H1 (cell line): ENCODE data around the gene ARRDC2. TPM values are rescaled to one million over a fixed set of nuclear protein-coding genes. Genes with fewer than 3 reads are reported as not detected.

ENCODE experiments used
- CTCF ChIA-PET: fragments of 300-600 bp; sonication (Branson Sonifier 250); formaldehyde crosslinking; loops from one replicate; lab custom pipeline; 2021; ENCODE audit not compliant: partially characterized antibody; lab: Charles Lee
- POLR2A ChIA-PET: fragments of 300-600 bp; sonication (Branson Sonifier 250); formaldehyde crosslinking; loops from one replicate; lab custom pipeline; 2021; ENCODE audit warnings: inconsistent platforms; ENCODE audit not compliant: partially characterized antibody; lab: Charles Lee
- DNase-seq, 2 experiments: peaks; one replicate each; pipeline versions ENCODE4 v3.0.0 to v3.0.0-alpha.2; 2010 to 2022; ENCODE audit warnings: low spot score in 2 of 2, low read depth in 1 of 2, mixed read lengths in 1 of 2
- FAIRE-seq: peaks from 2 replicates; lab custom pipeline; 2011; peaks lifted over from hg19 to GRCh38; lab: Jason Lieb, UNC
- H2AFZ ChIP-seq: 2 replicates; pipeline ENCODE4 v1.8.1; 2012; ENCODE audit warnings: low read length, inconsistent platforms
- H2AK5ac ChIP-seq: 2 replicates; pipeline ENCODE4 v1.6.1; 2013; ENCODE audit warnings: low read depth, low read length
- H2BK120ac ChIP-seq: replicated peaks from 2 replicates; pipeline ENCODE3; 2013; ENCODE audit warnings: low read depth, low read length, inconsistent platforms
- H2BK12ac ChIP-seq: 2 replicates; pipeline ENCODE4 v1.6.1; 2013; ENCODE audit warnings: low read depth, low read length
- H2BK15ac ChIP-seq: 2 replicates; pipeline ENCODE4 v1.6.1; 2013; ENCODE audit warnings: low read length
- H2BK20ac ChIP-seq: 2 replicates; pipeline ENCODE4 v1.6.1; 2013; ENCODE audit warnings: low read length
- H2BK5ac ChIP-seq: 2 replicates; pipeline ENCODE4 v1.6.1; 2013; ENCODE audit warnings: low read depth, low read length
- H3K14ac ChIP-seq: 2 replicates; pipeline ENCODE4 v1.6.1; 2013; ENCODE audit warnings: inconsistent platforms; ENCODE audit not compliant: insufficient read length
- H3K18ac ChIP-seq: 2 replicates; pipeline ENCODE4 v1.6.1; 2013; ENCODE audit warnings: low read length; ENCODE audit errors: extremely low read depth
- H3K23ac ChIP-seq: 2 replicates; pipeline ENCODE4 v1.6.1; 2013; ENCODE audit warnings: inconsistent platforms; ENCODE audit not compliant: insufficient read length
- H3K23me2 ChIP-seq: 2 replicates; pipeline ENCODE4 v1.6.1; 2013; ENCODE audit warnings: low read depth, low read length
- H3K27ac ChIP-seq: 2 replicates; pipeline ENCODE4 v1.6.1; 2011; ENCODE audit warnings: low read depth, low read length, inconsistent platforms
- H3K27me3 ChIP-seq, 4 experiments: replicated peaks in 1 of 4; 1 replicate in 1 of 4; 2 replicates in 3 of 4; pipeline versions ENCODE4 v1.6.1 to v1.8.1; 2011 to 2013; ENCODE audit warnings: low read length in 3 of 4, mild to moderate bottlenecking in 3 of 4, inconsistent platforms in 2 of 4, mixed read lengths in 2 of 4, moderate library complexity in 1 of 4; ENCODE audit not compliant: control insufficient read depth in 3 of 4, insufficient read depth in 3 of 4; ENCODE audit errors: extremely low read depth in 1 of 4
- H3K36me3 ChIP-seq, 4 experiments: 2 replicates each; pipeline versions ENCODE4 v1.6.1 to v1.8.1; 2011 to 2013; ENCODE audit warnings: mild to moderate bottlenecking in 4 of 4, low read length in 3 of 4, moderate library complexity in 2 of 4, control low read depth in 1 of 4, inconsistent platforms in 1 of 4; ENCODE audit not compliant: insufficient read depth in 4 of 4, control insufficient read depth in 2 of 4
- H3K4ac ChIP-seq: replicated peaks from 2 replicates; pipeline ENCODE3; 2013; ENCODE audit warnings: low read length, low read depth, mixed read lengths, inconsistent platforms; ENCODE audit not compliant: insufficient read length
- H3K4me1 ChIP-seq, 4 experiments: replicated peaks in 1 of 4; 1 replicate in 1 of 4; 2 replicates in 3 of 4; pipeline versions ENCODE4 v1.6.1 to v1.8.1; 2011 to 2013; ENCODE audit warnings: low read length in 3 of 4, inconsistent platforms in 2 of 4, mixed read lengths in 1 of 4; ENCODE audit not compliant: insufficient read depth in 4 of 4, control insufficient read depth in 3 of 4
- H3K4me2 ChIP-seq, 2 experiments: 2 replicates each; pipeline versions ENCODE4 v1.6.1 to v1.8.1; 2011 to 2013; ENCODE audit warnings: low read depth in 2 of 2, low read length in 2 of 2, control low read depth in 1 of 2, inconsistent platforms in 1 of 2, mild to moderate bottlenecking in 1 of 2; ENCODE audit not compliant: insufficient read depth in 1 of 2
- H3K4me3 ChIP-seq, 4 experiments: fragments of 200-600, 300-600 bp in 1 of 4; sonication (generic), shearing (Covaris generic), sonication (Bioruptor Twin) in 1 of 4; 2 replicates each; pipeline versions ENCODE4 v1.5.1 to v1.8.1; 2011 to 2016; ENCODE audit warnings: low read length in 4 of 4, low read depth in 3 of 4, control low read depth in 2 of 4, inconsistent platforms in 2 of 4, mild to moderate bottlenecking in 2 of 4, mixed read lengths in 1 of 4, moderate library complexity in 1 of 4; ENCODE audit not compliant: insufficient read depth in 2 of 4; ENCODE audit errors: extremely low read depth in 1 of 4
- H3K56ac ChIP-seq: replicated peaks from 2 replicates; pipeline ENCODE3; 2013; ENCODE audit warnings: low read depth, mild to moderate bottlenecking, mixed read lengths, low read length, inconsistent platforms; ENCODE audit not compliant: insufficient read length
- H3K79me1 ChIP-seq: 2 replicates; pipeline ENCODE4 v1.6.1; 2013; ENCODE audit warnings: low read depth, low read length, control low read depth
- H3K79me2 ChIP-seq, 2 experiments: 2 replicates each; pipeline versions ENCODE4 v1.6.1 to v1.8.1; 2012 to 2013; ENCODE audit warnings: low read length in 2 of 2, mild to moderate bottlenecking in 2 of 2, inconsistent platforms in 1 of 2; ENCODE audit not compliant: insufficient read depth in 2 of 2, control insufficient read depth in 1 of 2
- H3K9ac ChIP-seq, 4 experiments: replicated peaks in 1 of 4; 1 replicate in 1 of 4; 2 replicates in 3 of 4; pipeline versions ENCODE4 v1.6.1 to v1.8.1; 2011 to 2013; ENCODE audit warnings: low read depth in 3 of 4, low read length in 3 of 4, control low read depth in 2 of 4, mild to moderate bottlenecking in 2 of 4, moderate library complexity in 2 of 4, inconsistent platforms in 1 of 4; ENCODE audit errors: extremely low read depth in 1 of 4
- H3K9me3 ChIP-seq, 2 experiments: 2 replicates each; pipeline versions ENCODE4 v1.6.1 to v1.8.1; 2012 to 2013; ENCODE audit warnings: mild to moderate bottlenecking in 2 of 2, moderate library complexity in 2 of 2, control low read depth in 1 of 2, inconsistent platforms in 1 of 2, low read depth in 1 of 2, low read length in 1 of 2, mixed read lengths in 1 of 2; ENCODE audit not compliant: insufficient read depth in 2 of 2
- H4K20me1 ChIP-seq, 2 experiments: replicated peaks in 1 of 2; 2 replicates each; pipeline versions ENCODE3 to v1.8.1; 2011 to 2013; ENCODE audit warnings: inconsistent platforms in 2 of 2, low read length in 2 of 2, mild to moderate bottlenecking in 1 of 2; ENCODE audit not compliant: insufficient read depth in 2 of 2, control insufficient read depth in 1 of 2
- H4K5ac ChIP-seq: 2 replicates; pipeline ENCODE4 v1.6.1; 2013; ENCODE audit warnings: low read length, low read depth, mixed read lengths, inconsistent platforms; ENCODE audit not compliant: insufficient read length
- H4K8ac ChIP-seq: 2 replicates; pipeline ENCODE4 v1.8.0; 2013; ENCODE audit warnings: mild to moderate bottlenecking, moderate library complexity, low read length, inconsistent platforms; ENCODE audit not compliant: insufficient read depth; ENCODE audit errors: extremely low read depth
- H4K91ac ChIP-seq: replicated peaks from 2 replicates; pipeline ENCODE3; 2013; ENCODE audit warnings: low read length, mixed read lengths, inconsistent platforms; ENCODE audit not compliant: insufficient read length
- SAP30 ChIP-seq: fragments of 300-600 bp; sonication (generic); IDR thresholded peaks from 2 replicates; pipeline ENCODE4 v1.7.1; 2012; ENCODE audit warnings: low read length, moderate library complexity, mild to moderate bottlenecking, inconsistent platforms; ENCODE audit not compliant: insufficient read depth, insufficient replicate concordance
- WGBS, 2 experiments: shearing (Covaris generic) in 1 of 2; methylation state at CpG; one replicate each; pipeline versions ENCODE4 v1.1.6 to v1.1.7; 2013 to 2015; ENCODE audit warnings: low lambda C conversion rate in 2 of 2, mixed read lengths in 2 of 2, inconsistent platforms in 1 of 2, low coverage in 1 of 2, missing lambda C conversion rate in 1 of 2; ENCODE audit not compliant: insufficient replicate concordance in 2 of 2, insufficient coverage in 1 of 2, insufficient read length in 1 of 2; ENCODE audit errors: extremely low coverage in 1 of 2, missing lambda C conversion rate in 1 of 2; 5-methylcytosine and 5-hydroxymethylcytosine counted together
- polyA plus RNA-seq, 7 experiments: library from polyadenylated mRNA; depleted of rRNA in 3 of 7; stranded (reverse) in 5 of 7; unstranded in 2 of 7; fragments of >200 nt in 5 of 7; fragments of 200-250 nt in 2 of 7; gene quantifications; 1 replicate in 5 of 7; 2 replicates in 1 of 7; 4 replicates in 1 of 7; pipeline versions ENCODE4 v1.2.1 to v1.2.3, GENCODE V29; 2011 to 2013; ENCODE audit warnings: missing spikeins in 2 of 7, mixed read lengths in 2 of 7
- total RNA-seq: library from RNA; stranded (reverse); fragmentation: NEBNext Ultra II Directional; extraction: Animal tissue kit (Norgen Biotek cat#: 25700); gene quantifications from 2 replicates; pipeline ENCODE4 v1.2.1, GENCODE V29; 2021

ARRDC2 gene
- total and polyA plus RNA-seq, 2 of the 8 experiments (the other 6 are each of a cell fraction or from before 2014, with no cell fraction given), result 5.4 to 6.9 TPM

DNA sequence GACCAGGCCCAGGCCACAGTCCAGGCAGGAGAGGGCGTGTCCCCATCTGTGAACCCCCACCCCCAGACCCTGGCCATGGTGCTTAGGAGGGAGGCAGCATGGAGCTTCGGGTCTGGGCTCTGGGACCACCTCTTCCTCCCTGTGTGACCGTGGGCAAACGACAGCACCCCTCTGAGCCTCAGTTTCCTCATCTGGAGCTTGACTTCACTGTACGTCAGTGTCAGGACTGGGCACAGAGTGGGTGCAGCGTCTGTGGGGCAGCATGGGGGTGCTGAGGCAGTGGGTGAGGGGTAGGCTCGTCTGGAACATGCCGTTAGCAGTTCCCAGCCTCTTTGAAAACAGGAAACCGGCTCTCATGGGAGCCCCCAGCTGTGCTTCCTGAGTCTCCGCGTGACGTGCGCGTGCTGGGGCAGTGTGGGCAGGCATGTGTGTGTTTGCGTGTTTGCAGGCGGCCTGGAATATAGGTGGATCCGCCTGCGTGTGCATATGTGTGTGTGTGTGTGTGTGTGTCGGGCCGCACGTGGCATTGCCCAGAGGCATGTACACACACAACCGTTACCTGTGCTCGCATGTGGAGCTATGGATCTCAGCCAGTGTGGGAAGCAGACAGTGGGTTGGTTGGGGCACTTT, 15.8 kb downstream of the ARRDC2 start:
- H3K79me1 ChIP-seq, result no peaks in the 10 kb centered on the region
- H4K91ac ChIP-seq, result peak overlapping the region; percentile 17
- H3K4me3 ChIP-seq, result no peak overlapping the region
- H3K56ac ChIP-seq, result no peak overlapping the region
- no peak overlapping the region for H2BK15ac ChIP-seq
- no peaks in the 10 kb centered on the region for H3K36me3 ChIP-seq
- H2AK5ac ChIP-seq, result no peak overlapping the region
- WGBS, 2 experiments, result 90% methylated on average over 23 of the region's 23 CpGs; no CpG with 5 or more reads in 1 of the 2 experiments
- no peaks in the 10 kb centered on the region for H3K23me2 ChIP-seq
- peaks cover 0 to 4% (median 2%) of the 10 kb centered on the region in 4 experiments; a peak in 1 of 7 replicates for H3K4me1 ChIP-seq
- peak overlapping the region; percentile 81; the same call in 1 of the 2 replicates for H2BK12ac ChIP-seq
- no peaks in the 10 kb centered on the region for H4K20me1 ChIP-seq
- H4K8ac ChIP-seq, result peak overlapping the region; percentile 79
- ChIA-PET POLR2A (interaction anchor here (0.6 to 1.7 kb wide), 7 partner anchors 8 to 243 kb away, joined by 3 to 4 read pairs (median 3); partner anchors contain the start of gene RPL18A), CTCF (interaction anchor here (0.8 to 1.8 kb wide), 6 partner anchors 8 to 137 kb away, joined by 3 to 8 read pairs (median 4); no protein-coding TSS in a partner anchor)
- no peak overlapping the region for H3K27ac ChIP-seq
- no peak overlapping the region for H4K5ac ChIP-seq
- H3K9ac ChIP-seq, result no peak overlapping the region
- H3K4me2 ChIP-seq, result no peak overlapping the region
- H3K14ac ChIP-seq, result no peak overlapping the region
- no peak overlapping the region for H3K23ac ChIP-seq
- no peak overlapping the region for H3K4ac ChIP-seq
- no peak overlapping the region for H2BK120ac ChIP-seq
- no peaks in the 10 kb centered on the region for H3K9me3 ChIP-seq
- H3K27me3 ChIP-seq, result no peaks in the 10 kb centered on the region
- no peak for FAIRE-seq
- no peak for TF ChIP-seq SAP30
- TF ChIP-seq, all 59 proteins: peak for 0
- Histone ChIP-seq H2AFZ (no peak overlapping the region), H3K79me2 (no peaks in the 10 kb centered on the region), H3K18ac (no peak overlapping the region), H2BK5ac (peak overlapping the region; percentile 28; the same call in 1 of the 2 replicates), H2BK20ac (no peak overlapping the region)
- no peak for DNase-seq
